CD4-positive, alpha-beta T cell treated with Interleukin-17A for 1 hour (primary cell): ENCODE data around the gene ARHGAP40.
A peak's percentile ranks its signal among the peaks of the same experiment; 100 is the strongest.

Experiments
- DNase-seq: peaks from one replicate; pipeline ENCODE4 v3.0.0-alpha.2; 2020

Gene ARHGAP40

GRCh38 chr20:38692436-38693411 is 91.1 kb downstream of the ARHGAP40 start:
- DNase-seq = peak; percentile 28

- DNase-seq = no peak
Observed at GRCh38 chr20:38697306-38697705, 95.7 kb downstream of the ARHGAP40 start.

GRCh38 chr20:38698541-38698940 is 96.9 kb downstream of the ARHGAP40 start:
- DNase-seq = no peak

GRCh38 chr20:38700141-38700540 is 98.5 kb downstream of the ARHGAP40 start:
- DNase-seq = no peak
